Body of pancreas (tissue), 4 donors: Measurements from ENCODE around the gene LIPC.

Source experiments
- CTCF ChIP-seq, 7 experiments: fragments of 450-650 bp in 4 of 7; fragments of 200-600 bp in 3 of 7; sonication (generic) in 3 of 7; IDR thresholded peaks; one replicate each; pipeline ENCODE4 v1.5.1; 2016 to 2019; ENCODE audit warnings: antibody characterized with exemption in 7 of 7
- POLR2A ChIP-seq, 3 donors: fragments of 450-650 bp; IDR thresholded peaks; one replicate each; pipeline ENCODE4 v1.6.1; 2016; ENCODE audit warnings: antibody characterized with exemption in 3 of 3, mild to moderate bottlenecking in 2 of 3

GRCh38 chr15:58459045-58459444 is 27.3 kb downstream of the LIPC start:
- TF ChIP-seq CTCF (IDR thresholded peaks at IDR 0.05), result no peak
- no peak for TF ChIP-seq POLR2A (IDR thresholded peaks at IDR 0.05)
